ENCODE data around the gene HSP90B1.

- no peak for TF ChIP-seq CTCF (IDR thresholded peaks at IDR 0.05; ENCODE audit: low read depth, low read length, poor library complexity, severe bottlenecking)
- no peak for TF ChIP-seq EZH2phosphoT487 (IDR thresholded peaks at IDR 0.05; ENCODE audit: borderline replicate concordance, low read length)
These were observed 30.5 kb downstream of the HSP90B1 start for GRCh38 chr12:103960616-103961227.

Measured in DOHH2 (cell line).